ENCODE measurements around the gene ACER3.
"Not testable (repeated sequence)": the region's sequence is repeated elsewhere in the genome, so short reads cannot be mapped to it uniquely, and the experiment has no call there.

Gene ACER3

DNA sequence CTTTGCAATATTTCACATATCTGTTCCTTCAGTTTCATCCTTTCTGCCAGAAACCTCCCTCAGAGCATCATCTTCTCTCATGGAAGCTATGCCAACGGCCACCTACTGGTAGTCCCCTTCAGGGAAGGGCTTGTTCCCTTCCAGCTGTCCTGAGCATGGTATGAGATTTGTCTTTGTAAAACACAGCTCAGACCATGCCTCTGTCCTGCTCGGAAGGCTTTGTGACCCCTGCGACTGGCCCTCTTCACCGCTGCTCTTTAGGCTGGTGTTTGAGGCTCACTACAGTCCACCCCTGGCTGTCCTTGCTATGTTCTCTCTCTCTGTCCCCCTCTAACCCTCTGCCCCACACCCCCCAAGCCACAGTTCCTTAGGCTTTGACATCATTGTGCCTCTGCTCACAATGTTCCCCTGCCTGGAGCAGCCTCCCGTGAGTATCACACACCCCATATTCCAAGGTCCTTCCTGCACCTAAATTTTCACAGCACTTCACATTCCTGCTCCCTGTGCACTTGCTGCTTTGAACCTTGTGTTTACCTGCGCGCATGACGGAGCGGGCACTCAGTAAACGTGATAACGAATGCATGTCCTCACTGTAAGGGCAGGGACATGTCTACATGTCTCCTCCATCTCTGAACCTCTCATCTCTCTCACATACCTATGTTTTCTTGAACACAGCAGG is 24.0 kb upstream of the ACER3 start:
- DNase-seq (ENCODE audit: low read depth) = no peak

DNA sequence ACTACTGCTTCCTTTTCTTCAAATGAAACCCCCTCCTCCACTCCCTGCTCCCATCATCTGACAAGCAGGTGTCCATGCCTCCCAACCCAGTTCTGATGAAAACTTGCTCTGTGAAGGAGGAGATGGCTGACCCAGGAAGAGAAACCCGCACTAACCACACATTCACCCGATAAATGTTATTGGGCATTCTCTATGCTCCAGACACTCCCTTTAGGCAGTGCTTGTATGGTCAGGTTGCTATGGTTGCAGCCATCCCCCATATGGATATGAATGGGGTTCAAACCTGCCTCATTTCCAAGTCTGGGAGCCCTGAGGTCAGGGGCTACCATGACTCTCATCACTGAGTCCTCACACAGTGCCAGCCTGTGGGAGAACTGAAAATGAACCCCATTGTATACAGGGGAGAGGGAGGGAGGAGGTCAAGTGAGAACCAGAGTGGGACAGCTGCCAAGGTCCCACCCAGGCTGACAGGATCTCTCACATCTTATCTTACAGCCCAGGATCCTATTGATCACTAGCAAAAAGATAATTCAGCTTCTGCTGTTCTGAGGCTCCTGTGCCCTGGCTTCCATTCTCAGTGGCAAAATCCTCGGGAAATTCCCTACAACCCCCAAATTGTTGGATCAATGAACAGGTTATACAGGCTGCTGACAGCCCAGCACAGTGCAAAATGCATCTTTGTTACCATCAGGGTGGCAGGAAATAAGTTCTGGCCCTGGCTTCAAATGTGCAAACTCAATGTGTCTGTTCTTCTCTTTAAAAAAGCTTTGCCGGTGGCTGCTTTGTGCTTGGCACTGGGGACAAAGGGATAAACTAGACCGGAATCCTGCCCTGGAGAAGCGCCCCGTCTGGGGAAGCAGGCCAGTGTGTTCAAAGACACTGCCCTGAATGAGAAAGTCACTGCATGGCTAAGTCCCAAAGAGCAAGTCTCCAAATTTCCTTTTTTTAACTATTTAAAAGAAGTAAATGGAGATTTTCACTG is 22.7 kb upstream of the ACER3 start:
- no peak for DNase-seq (ENCODE audit: low read depth)

GRCh38 chr11:76838678-76839068 is 22.0 kb upstream of the ACER3 start:
- no peak for DNase-seq (ENCODE audit: low read depth)

DNA sequence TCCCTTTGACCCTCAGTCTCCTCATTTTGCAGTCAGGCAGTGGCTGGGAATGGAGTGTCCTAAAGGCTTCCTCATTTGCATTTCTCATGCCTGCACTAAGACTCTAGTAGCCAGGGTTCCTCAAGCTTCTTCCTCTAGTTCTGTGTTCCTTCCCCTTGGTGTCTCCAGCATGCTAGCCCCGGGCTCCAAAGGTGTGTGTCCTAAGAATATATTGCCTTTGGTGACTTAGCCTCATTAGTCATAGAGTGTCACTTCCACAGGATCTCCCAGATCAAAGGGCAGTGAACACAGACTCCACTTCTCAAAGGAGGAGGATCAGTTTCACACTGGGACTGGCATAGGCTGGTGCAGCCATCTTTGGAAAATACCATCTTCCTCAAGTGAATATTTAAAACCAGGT is 21.4 kb upstream of the ACER3 start:
- no peak for DNase-seq (ENCODE audit: low read depth)

DNA sequence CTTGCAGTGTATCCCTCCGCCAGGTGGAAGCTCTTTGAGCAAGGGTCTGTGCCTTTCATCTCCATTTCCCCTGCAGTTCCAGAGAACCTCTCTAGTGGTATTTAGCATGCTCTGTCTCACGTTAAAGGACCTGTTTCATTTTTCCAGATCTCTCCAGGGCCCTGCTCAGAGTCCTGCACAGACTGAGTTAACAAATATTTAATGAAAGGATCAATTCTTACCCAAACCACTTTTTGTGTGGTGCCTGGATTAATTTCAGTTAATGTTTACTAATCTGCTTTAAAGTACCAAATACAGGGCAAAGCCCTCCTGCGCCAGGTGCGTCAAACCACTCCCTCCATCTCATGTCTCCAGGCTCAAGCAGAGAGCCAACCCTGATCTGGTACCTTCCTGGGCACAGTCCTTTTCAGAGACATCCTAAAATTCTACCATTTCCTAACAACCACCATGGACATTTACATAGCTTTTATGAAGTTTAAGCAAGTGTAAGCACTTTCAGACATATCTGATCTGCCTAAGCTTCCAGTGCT is 18.7 kb upstream of the ACER3 start:
- no peak for DNase-seq (ENCODE audit: low read depth)

DNA sequence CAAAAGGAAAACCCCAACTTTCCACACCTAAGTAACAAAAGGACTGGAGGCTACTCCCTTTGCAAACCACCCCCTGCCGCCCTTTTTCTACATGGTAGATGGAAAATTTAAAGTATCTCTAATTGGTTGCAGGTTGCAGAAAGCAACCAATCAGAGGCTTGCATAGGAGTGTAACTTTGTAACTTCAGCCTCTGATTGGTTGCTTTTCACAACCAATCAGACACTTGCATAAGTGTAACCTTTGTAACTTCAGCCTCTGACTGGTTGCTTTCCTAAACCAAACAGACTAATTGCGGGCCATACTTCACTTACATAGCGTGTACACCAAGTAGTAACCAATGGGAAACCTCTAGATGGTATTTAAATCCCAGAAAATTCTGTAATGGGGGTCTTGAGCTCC is 16.8 kb upstream of the ACER3 start:
- no peak for DNase-seq (ENCODE audit: low read depth)

DNA sequence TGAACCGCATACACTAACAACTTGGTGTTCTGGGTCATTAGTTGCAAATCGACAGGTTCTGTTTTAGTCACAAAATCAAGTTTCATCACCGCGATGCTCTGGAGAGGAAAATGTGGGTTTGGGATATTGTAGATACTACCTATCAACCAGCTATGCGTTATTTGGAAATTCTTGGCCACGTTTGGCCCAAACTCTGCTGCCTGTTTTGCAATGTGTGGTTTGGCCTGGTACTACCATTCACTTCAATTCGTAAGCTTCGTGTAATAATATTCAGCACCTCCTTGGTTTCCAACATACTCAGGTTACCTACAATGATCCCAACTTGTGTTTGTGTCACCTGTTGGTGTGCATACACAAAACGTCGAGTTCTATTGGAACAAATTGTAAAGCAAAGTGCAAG is 16.2 kb upstream of the ACER3 start:
- DNase-seq (ENCODE audit: low read depth) = no peak

DNA sequence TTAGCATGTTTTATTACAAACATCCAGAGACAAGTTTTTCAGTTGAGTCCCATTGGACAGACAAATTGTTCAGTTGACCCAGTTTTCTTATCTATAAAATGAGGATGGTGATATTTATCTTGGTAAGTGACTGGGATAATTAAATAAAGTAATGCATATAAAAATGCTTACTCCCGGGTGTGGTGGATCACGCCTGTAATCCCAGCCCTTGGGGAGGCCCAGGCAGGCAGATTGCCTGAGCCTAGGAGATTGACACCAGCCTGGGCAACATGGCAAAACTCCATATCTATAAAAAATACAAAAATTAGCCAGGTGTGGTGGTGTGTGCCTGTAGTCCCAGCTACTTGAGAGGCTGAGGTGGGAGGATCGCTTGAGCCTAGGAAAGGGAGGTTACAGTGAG is 15.6 kb upstream of the ACER3 start:
- DNase-seq (ENCODE audit: low read depth) = no peak

DNA sequence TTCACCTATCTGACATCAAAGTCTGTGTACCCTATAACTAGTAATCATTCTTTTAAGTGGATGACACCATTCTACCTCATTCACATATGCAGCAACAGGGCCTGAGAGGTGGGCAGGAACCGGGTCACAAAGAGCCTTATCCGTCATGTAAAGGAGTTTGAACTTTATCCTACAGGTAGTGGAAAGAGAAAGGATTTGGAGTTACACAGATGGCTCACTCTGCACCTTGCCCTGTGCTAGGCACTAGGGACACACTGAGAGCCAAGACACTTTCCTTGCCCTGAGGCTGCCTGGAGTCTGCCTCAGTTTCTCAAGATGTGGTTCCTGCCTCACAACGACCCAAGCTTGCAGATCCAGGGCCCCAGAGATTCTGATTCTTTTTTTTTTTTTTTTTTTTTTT is 14.3 kb upstream of the ACER3 start:
- no peak for DNase-seq (ENCODE audit: low read depth)

DNA sequence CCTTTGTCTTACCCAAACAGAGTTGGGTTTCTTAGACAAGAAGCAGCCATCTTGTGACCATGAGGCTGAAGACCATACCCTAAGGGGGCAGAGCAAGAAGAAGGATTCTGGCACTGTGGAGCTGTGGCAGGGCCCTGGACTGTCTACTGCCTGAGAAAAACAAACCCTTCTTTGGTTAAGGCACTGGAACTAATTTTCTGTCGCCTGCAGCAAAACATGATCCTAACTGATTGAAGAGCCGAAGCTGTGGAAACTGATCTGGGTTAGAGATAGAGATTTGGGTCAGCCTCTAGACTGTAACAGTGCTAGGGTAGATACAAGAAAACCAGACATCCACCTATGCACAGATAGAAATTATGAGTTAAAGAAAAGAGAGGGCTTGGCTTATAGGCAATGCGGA is 11.3 kb upstream of the ACER3 start:
- DNase-seq (ENCODE audit: low read depth) = no peak

- DNase-seq (ENCODE audit: low read depth) = no peak
These were observed 10.6 kb upstream of the ACER3 start for GRCh38 chr11:76850130-76850529.

DNA sequence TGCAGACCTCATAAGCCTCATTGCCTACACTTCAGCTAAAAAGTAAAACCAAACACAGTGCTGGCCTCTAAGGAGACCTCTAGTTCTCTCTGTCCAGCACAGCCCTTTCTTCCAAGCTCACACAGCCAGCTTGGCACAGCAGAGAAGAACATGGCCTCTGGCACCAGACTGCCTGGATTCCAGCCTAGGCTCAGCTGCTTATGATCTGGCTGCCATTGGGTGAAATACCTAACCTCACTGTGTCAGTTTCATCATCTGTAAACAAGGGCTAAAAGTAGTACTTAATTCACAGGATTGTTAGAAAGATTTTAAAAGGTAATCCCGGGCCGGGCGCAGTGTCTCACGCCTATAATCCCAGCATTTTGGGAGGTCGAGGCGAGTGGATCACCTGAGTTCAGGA is 9.9 kb upstream of the ACER3 start:
- DNase-seq (ENCODE audit: low read depth) = no peak

- no peak for DNase-seq (ENCODE audit: low read depth)
These were observed 6.0 kb upstream of the ACER3 start for GRCh38 chr11:76854709-76855108.

GRCh38 chr11:76855670-76856069 is 5.0 kb upstream of the ACER3 start:
- DNase-seq (ENCODE audit: low read depth) = not testable (repeated sequence)

GRCh38 chr11:76856106-76856505 is 4.6 kb upstream of the ACER3 start:
- DNase-seq (ENCODE audit: low read depth) = no peak

- no peak for DNase-seq (ENCODE audit: low read depth)
These were observed 4.1 kb upstream of the ACER3 start for GRCh38 chr11:76856571-76856970.

- no peak for DNase-seq (ENCODE audit: low read depth)
These were observed 2.8 kb upstream of the ACER3 start for GRCh38 chr11:76857781-76858410.

GRCh38 chr11:76859708-76860227 is 950 bp upstream of the ACER3 start:
- DNase-seq (ENCODE audit: low read depth) = no peak

- no peak for DNase-seq (ENCODE audit: low read depth)
These were observed 804 bp downstream of the ACER3 start for GRCh38 chr11:76861490-76861953.

- not testable (repeated sequence) for DNase-seq (ENCODE audit: low read depth)
These were observed 2.1 kb downstream of the ACER3 start for GRCh38 chr11:76862794-76863193.

GRCh38 chr11:76863196-76863777 is 2.6 kb downstream of the ACER3 start:
- no peak for DNase-seq (ENCODE audit: low read depth)

Measured in fibroblast of the conjunctiva (primary cell).